ENCODE results near the gene NYAP2. TPM values are rescaled to one million over a fixed set of nuclear protein-coding genes. Genes with fewer than 3 reads are reported as not detected.

NYAP2 gene
- total RNA-seq, 1 donor from 2014 or later = 0.96 TPM

- no peak for DNase-seq (ENCODE audit: low spot score)
Observed at GRCh38 chr2:225484751-225485150, 85.2 kb downstream of the NYAP2 start.

DNA sequence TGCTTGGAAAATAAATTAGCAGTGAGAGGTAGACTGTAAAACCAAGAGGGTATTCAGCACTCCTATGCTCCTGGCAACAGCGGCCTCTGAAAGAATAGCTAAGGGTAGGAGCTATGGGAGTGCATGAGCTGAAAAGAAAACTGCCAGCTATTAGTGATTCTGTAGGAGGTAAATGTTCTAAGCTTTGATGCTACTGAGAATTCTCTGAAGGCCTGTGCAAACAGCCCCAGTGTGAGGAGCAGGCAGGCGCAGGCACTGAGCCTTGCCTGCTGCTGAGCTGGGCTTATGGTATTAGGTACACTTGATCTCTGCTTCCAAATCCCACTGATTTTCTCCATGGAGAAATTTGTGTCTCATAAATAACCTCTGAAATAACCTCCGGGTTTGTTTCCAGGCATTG, 86.7 kb downstream of the NYAP2 start:
- DNase-seq (ENCODE audit: low spot score) = peak; percentile 93

DNA sequence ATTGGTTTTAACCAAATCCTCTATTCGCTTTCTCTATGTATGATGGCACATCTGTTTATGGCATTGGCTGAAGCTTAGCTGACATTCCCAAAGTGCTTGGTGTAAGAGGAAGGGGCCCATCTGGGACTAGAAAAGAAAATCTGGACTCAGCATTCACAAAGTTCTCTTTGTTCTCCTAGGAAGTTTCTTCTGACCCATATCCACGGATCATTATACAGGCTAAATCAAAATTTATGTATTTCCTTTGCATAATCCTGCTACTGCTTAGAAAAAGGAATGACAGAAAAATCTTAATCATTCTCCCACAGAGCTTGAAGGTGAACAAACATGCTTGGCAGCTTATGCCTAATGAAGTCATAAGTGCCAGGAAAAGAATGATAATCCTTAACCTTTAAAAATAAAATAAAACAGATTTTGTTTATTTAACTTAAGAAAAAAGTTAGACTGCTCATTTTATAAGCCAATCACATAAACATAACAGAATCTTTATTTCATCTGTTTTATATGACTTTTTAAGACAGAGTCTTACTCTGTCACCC, 88.4 kb downstream of the NYAP2 start:
- DNase-seq (ENCODE audit: low spot score) = peak; percentile 57

GRCh38 chr2:225488743-225489142, 89.2 kb downstream of the NYAP2 start:
- no peak for DNase-seq (ENCODE audit: low spot score)

DNA sequence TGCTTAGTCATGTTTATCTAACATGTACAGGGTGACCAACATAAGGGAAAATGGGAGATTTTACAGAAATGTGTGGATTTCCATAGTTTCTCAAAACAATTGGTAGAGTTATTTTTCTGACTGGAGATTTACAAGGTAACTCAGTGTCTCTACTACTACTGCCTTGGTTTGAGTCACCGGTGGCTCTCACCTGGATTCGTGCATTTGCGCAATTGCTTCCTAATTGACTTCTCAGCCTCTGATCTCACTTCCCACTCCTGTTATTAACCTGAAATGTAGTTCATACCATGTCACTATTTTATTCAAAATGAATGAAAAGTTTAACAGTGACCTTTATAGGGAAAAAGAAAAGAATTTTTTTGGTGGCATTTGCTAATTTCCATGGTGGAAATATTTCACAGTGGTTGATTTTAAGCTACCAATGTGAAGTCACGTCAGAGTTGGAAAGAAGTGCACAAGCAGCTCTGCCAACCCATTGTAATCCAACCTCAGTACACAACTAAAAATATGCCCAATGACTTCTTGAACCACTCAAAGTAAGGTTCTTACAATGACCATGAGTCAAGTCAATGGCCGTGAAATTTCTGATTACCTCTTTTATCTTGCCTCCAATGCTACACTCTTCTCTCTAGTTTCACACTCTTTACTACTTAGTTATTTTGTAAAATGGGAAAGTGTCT, 94.0 kb downstream of the NYAP2 start:
- DNase-seq (ENCODE audit: low spot score) = no peak

DNA sequence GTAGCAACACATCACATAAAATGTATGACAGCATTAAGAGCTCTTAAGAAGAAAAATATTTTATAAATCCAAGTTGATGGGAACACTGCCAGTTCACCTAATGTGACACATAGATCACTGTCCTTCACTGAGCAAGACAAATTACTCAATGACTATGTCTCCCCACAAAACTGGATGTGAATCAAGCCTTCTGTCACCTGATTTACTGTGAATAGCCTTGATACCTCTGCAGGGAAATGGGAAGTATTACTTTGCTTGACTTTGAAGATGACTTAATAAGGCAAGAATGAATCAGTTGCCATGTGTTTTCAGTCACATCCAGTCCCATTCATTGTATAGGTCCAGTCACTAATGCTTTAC, 94.6 kb downstream of the NYAP2 start:
- no peak for DNase-seq (ENCODE audit: low spot score)

DNA sequence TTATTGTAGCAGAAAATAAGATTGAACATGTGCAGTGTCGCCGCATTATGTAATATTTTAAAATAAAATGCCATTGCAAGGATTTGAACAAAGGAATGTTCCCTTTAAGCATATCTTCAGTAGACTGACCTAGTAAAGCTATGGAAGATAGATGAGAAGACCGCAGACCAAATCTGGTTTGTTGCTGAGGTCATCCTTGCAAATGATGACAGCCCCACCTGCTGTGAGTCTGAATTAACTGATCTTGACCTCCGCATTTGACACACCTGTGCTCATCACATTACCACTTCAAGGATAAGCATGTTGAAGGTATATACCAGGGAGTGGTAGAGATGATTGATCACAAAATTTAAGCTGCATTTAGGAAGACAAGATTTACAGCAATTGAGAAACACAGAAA, 96.2 kb downstream of the NYAP2 start:
- no peak for DNase-seq (ENCODE audit: low spot score)

DNA sequence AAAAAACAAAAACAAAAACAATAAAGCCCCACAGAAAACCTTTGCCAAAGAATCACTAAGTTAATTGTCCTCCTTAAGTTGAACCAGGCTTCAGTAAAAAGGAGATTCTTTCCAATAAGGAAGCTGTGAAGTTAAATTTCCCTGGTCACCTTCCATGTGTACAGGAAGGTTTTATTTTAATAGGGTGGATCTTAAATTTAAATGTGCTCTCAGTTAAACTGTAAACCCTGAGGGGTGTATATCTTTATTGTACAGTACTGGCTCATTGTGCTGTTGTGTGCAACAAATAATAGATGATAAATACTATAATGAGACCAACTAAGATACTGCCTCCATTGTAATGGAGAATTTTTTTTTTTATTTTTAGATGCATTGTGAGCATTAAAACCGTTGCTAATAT, 97.1 kb downstream of the NYAP2 start:
- DNase-seq (ENCODE audit: low spot score) = no peak

- DNase-seq (ENCODE audit: low spot score) = no peak
Observed at GRCh38 chr2:225497166-225497565, 97.7 kb downstream of the NYAP2 start.

DNA sequence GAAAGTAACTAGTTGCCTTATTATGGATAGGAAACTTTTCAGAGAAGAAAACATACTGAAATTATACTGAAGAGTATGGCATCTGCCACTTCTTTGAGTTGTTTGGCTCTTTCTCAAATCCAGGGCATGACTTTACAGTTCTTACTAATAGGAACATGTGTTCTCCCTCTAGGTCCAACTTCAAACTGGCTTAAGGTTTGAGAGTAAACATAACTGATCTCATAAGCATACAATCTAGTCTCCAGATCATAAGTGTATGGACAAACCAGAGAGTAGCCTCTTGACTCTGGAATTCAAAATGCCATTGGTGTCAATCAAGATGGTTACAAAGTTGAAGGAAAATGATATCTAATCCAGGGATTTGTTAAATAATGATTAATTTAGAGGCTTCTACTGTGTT, 101.5 kb downstream of the NYAP2 start:
- no peak for DNase-seq (ENCODE audit: low spot score)

GRCh38 chr2:225502971-225503370, 103.5 kb downstream of the NYAP2 start:
- no peak for DNase-seq (ENCODE audit: low spot score)

DNA sequence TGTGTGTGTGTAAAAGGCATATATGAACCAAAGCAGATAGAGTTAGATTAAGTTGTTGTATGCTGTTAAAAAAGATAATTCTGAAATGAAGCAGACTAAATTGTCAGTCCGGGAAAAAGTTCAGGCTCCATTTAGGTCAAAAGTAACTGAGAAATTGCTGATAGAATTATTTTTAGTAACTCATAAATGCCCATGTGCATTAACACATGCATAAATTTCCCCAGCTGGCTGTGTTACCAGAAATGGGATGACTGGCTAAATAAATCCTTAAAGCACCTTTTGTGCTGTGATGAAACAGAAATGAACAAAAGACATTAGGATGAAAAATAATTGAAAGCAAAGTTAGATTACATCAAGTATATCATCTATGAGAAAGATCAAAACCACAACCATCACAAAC, 111.3 kb downstream of the NYAP2 start:
- peak; percentile 27 for DNase-seq (ENCODE audit: low spot score)

- DNase-seq (ENCODE audit: low spot score) = no peak
Observed at GRCh38 chr2:225512469-225512868, 113.0 kb downstream of the NYAP2 start.

DNA sequence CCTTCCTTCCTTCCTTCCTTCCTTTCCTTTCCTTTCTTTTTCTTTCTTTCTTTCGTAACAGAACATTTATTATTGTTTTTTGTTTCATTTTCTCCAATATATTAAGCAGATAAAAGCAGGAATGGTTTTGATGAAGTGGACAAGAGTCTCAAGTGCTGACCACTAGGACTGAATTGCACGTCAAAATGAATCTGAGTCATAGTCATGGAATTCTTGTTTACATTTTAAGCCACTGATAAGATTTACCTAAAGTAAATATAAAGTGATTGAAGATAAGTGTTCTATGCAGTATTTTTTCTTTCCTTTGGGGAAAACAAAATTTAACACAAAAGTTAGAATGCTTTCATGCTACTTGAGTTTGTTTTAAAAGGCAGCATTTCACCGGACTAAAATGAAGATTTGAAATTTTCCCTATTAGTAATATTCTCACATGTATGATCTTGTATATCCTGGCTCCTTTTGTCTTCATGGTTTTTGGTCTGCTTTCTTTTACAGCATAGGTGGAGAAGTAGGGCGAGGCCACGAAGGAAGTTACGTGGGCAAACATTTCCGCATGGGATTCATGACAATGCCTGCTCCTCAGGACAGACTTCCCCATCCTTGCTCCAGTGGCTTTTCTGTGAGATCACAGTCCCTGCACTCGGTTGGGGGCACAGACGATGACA, 113.5 kb downstream of the NYAP2 start:
- no peak for DNase-seq (ENCODE audit: low spot score)

DNA sequence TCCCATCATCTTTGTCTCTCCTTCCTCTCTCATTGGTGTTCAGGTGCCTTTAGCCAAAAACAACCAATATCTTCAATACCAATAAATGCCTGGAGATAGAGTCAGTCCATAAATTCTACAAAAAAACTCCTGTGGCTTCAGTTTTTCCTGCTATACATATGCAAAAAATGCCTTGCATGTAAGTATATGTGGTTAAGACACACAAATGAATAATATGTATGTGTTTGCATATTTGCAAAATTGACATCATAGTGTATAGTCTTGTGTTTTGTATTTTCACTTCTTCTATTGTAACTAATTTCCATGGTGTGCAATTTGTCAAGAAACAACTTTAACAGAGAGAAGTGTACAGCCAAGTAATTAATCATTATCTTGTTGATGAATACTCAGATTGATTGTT, 115.5 kb downstream of the NYAP2 start:
- DNase-seq (ENCODE audit: low spot score) = no peak

GRCh38 chr2:225526760-225527390, 127.4 kb downstream of the NYAP2 start:
- no peak for DNase-seq (ENCODE audit: low spot score)

GRCh38 chr2:225531559-225531958, 132.0 kb downstream of the NYAP2 start:
- no peak for DNase-seq (ENCODE audit: low spot score)

DNA sequence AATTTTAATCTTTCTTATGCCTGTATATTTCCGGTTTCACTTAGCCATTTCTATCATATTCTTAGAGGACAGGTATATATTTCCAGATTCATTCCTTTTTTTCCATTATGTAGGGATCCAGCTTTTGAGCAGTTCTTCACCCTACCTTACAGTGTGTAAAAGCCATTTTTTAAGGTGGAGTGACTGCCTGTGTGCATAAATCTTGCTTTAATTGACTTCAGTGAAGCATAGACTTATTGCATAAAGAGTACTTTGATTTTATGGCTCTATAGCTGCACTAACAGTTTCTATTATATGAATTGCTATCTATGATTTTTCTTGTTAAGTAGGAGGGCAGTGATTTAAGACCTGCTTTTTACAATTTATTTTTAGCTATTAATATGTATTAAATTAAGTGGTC, 132.6 kb downstream of the NYAP2 start:
- DNase-seq (ENCODE audit: low spot score) = no peak

DNA sequence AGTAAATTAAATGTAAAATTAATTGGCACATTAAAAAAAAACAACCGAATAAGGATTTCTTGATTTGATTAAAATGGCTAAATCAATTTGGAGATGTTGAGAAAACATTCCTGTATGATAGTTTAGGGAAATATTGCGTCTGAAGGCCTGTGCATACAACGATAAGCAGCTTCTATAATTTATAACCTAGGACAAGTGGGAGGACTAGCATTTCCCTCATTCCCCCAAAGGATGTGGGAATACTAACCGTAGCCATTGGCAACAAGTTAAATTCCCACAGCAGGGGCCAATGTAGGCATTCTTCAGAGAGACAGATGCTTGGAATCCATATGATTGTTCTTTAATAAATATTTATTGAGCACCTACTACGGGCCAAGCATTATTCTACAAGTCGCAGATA, 134.5 kb downstream of the NYAP2 start:
- DNase-seq (ENCODE audit: low spot score) = no peak

DNA sequence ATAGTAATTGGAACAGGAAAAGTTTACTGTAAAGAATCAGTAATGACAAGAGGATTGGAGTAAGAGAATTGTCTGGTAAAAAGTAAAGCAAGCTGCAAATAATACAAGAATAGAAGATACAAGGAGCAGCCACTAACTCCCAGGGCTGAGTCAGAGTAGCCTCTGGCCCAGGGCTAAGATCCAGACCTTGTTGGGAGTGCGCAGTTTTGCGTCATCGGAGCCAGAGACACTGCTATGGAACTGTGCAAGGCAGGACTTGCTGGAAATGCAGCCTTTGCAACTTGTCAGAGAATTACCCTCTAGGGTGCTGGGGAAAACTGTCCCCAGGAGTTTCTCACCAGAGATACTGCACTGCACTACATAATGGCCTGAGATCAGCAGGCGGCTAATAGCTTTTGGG, 135.2 kb downstream of the NYAP2 start:
- DNase-seq (ENCODE audit: low spot score) = no peak

- no peak for DNase-seq (ENCODE audit: low spot score)
Observed at GRCh38 chr2:225536036-225536435, 136.5 kb downstream of the NYAP2 start.

DNA sequence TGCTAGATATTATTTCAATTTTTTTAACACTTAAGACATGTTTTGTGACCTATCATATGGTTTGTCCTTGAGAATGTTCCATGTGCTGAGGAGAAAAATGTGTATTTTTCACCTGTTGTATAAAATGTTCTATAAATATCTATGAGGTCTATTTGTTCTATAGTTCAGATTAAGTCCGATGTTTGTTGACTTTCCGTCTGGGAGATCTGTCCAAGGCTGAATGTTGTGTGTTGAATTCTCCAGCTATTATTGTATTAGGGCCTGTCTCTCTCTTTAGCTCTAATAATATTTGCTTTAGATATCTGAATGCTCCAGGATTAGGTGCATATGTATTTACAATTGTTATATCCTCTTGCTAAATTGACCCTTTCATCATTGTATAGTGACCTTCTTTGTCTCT, 144.1 kb downstream of the NYAP2 start:
- no peak for DNase-seq (ENCODE audit: low spot score)

GRCh38 chr2:225556461-225556860, 157.0 kb downstream of the NYAP2 start:
- no peak for DNase-seq (ENCODE audit: low spot score)

Measured in umbilical cord (tissue), 2 donors.